IgD-negative memory B cell (primary cell): Measurements from ENCODE around the gene ITGA11. TPM values are rescaled to one million over a fixed set of nuclear protein-coding genes. Genes with fewer than 3 reads are reported as not detected.

Source experiments
- H3K27ac Mint-ChIP-seq, 3 donors: one replicate each; pipeline ENCODE4 v1.8.0; 2020 to 2022; ENCODE audit warnings: mild to moderate bottlenecking in 3 of 3, mixed read lengths in 3 of 3, moderate library complexity in 1 of 3
- H3K27me3 Mint-ChIP-seq: one replicate; pipeline ENCODE4 v1.8.0; 2021; ENCODE audit warnings: mixed read lengths
- H3K36me3 Mint-ChIP-seq: one replicate; pipeline ENCODE4 v1.8.0; 2020; ENCODE audit warnings: mild to moderate bottlenecking, mixed read lengths
- H3K4me1 Mint-ChIP-seq, 3 donors: one replicate each; pipeline ENCODE4 v1.8.0; 2020 to 2022; ENCODE audit warnings: mixed read lengths in 3 of 3, mild to moderate bottlenecking in 1 of 3
- H3K4me3 Mint-ChIP-seq, 4 donors: one replicate each; pipeline ENCODE4 v1.8.0; 2020 to 2022; ENCODE audit warnings: mild to moderate bottlenecking in 4 of 4, mixed read lengths in 4 of 4, moderate library complexity in 3 of 4
- H3K9me3 Mint-ChIP-seq, 3 donors: one replicate each; pipeline ENCODE4 v1.8.0; 2020 to 2021; ENCODE audit warnings: mixed read lengths in 3 of 3, mild to moderate bottlenecking in 1 of 3
- polyA plus RNA-seq: library from polyadenylated mRNA; unstranded; fragments of 300-500 nt; fragmentation: Illumina TruSeq; gene quantifications from one replicate; pipeline ENCODE4 v1.2.3, GENCODE V29; 2021

Gene ITGA11
- polyA plus RNA-seq, 1 donor from 2014 or later = not detected

- H3K27ac Mint-ChIP-seq = no peak overlapping the region
- no peak overlapping the region for H3K4me3 Mint-ChIP-seq
These were observed 129.2 kb downstream of the ITGA11 start for GRCh38 chr15:68302729-68303128.

GRCh38 chr15:68301301-68301700, 130.7 kb downstream of the ITGA11 start:
- Mint-ChIP-seq H3K36me3 (peaks cover 6% of the 10 kb centered on the region), H3K4me1 (peaks cover 13 to 18% (median 16%) of the 10 kb centered on the region in 3 donors), H3K9me3 (no peaks in the 10 kb centered on the region), H3K27ac (no peak overlapping the region), H3K27me3 (peaks cover 1% of the 10 kb centered on the region), H3K4me3 (no peak overlapping the region)

More at GRCh38 chr15:68302729-68303128, 129.2 kb downstream of the ITGA11 start:
- Mint-ChIP-seq H3K27me3 (peaks cover 5% of the 10 kb centered on the region), H3K9me3 (no peaks in the 10 kb centered on the region), H3K4me1 (peaks cover 15 to 21% (median 18%) of the 10 kb centered on the region in 3 donors), H3K36me3 (peaks cover 6% of the 10 kb centered on the region)

GRCh38 chr15:68300115-68300940, 131.6 kb downstream of the ITGA11 start:
- no peaks in the 10 kb centered on the region for H3K9me3 Mint-ChIP-seq
- peaks cover 10 to 16% (median 14%) of the 10 kb centered on the region in 3 donors for H3K4me1 Mint-ChIP-seq
- no peaks in the 10 kb centered on the region for H3K27me3 Mint-ChIP-seq
- H3K27ac Mint-ChIP-seq = peak overlapping the region in 1 of 3 donors; percentile 43
- no peak overlapping the region for H3K4me3 Mint-ChIP-seq
- H3K36me3 Mint-ChIP-seq = peaks cover 6% of the 10 kb centered on the region

GRCh38 chr15:68299436-68299835, 132.5 kb downstream of the ITGA11 start:
- peaks cover 10 to 18% (median 14%) of the 10 kb centered on the region in 3 donors for H3K4me1 Mint-ChIP-seq
- H3K9me3 Mint-ChIP-seq = no peaks in the 10 kb centered on the region
- peak overlapping the region in 2 of 3 donors; percentile 14 to 80 for H3K27ac Mint-ChIP-seq
- peaks cover 5% of the 10 kb centered on the region for H3K36me3 Mint-ChIP-seq
- H3K4me3 Mint-ChIP-seq = peak overlapping the region in 2 of 4 donors; percentile 21 to 90
- no peaks in the 10 kb centered on the region for H3K27me3 Mint-ChIP-seq

GRCh38 chr15:68298882-68299381, 133.0 kb downstream of the ITGA11 start:
- H3K27ac Mint-ChIP-seq = peak overlapping the region in 2 of 3 donors; percentile 14 to 84
- H3K4me3 Mint-ChIP-seq = peak overlapping the region; percentile 16 to 90 (median 81)
- H3K4me1 Mint-ChIP-seq = peaks cover 10 to 18% (median 14%) of the 10 kb centered on the region in 3 donors
- H3K36me3 Mint-ChIP-seq = peaks cover 3% of the 10 kb centered on the region
- H3K9me3 Mint-ChIP-seq = no peaks in the 10 kb centered on the region
- H3K27me3 Mint-ChIP-seq = no peaks in the 10 kb centered on the region

GRCh38 chr15:68298336-68298735, 133.6 kb downstream of the ITGA11 start:
- Mint-ChIP-seq H3K4me3 (peak overlapping the region in 3 of 4 donors; percentile 78 to 90 (median 84)), H3K9me3 (no peaks in the 10 kb centered on the region), H3K4me1 (peaks cover 10 to 22% (median 14%) of the 10 kb centered on the region in 3 donors), H3K27ac (peak overlapping the region; percentile 14 to 84 (median 63)), H3K36me3 (peaks cover 3% of the 10 kb centered on the region), H3K27me3 (no peaks in the 10 kb centered on the region)

GRCh38 chr15:68295014-68295805, 136.8 kb downstream of the ITGA11 start:
- no peaks in the 10 kb centered on the region for H3K27me3 Mint-ChIP-seq
- no peaks in the 10 kb centered on the region for H3K9me3 Mint-ChIP-seq
- peaks cover 3% of the 10 kb centered on the region for H3K36me3 Mint-ChIP-seq
- H3K27ac Mint-ChIP-seq = no peak overlapping the region
- no peak overlapping the region for H3K4me3 Mint-ChIP-seq
- peaks cover 14 to 27% (median 23%) of the 10 kb centered on the region in 3 donors for H3K4me1 Mint-ChIP-seq

DNA sequence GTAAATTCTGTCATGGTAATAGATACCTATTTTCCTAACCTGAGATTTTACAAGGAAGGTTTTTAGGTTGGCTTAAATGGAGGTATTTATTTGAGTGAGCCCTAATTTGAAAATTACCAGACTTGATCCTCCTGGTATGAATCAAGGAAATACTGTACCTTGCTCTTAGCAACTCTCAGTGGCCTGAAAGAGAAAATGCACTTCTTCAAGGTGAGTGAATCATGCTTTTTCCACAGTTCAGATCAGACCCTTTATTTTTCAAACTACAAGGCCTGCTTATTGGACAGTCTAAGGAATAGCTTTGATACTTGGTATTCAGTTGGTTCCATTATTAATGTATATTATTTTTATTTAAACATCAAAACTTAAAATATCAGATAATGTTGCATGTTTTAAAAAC, 139.0 kb downstream of the ITGA11 start:
- Mint-ChIP-seq H3K4me1 (peaks cover 9 to 23% (median 22%) of the 10 kb centered on the region in 3 donors), H3K27ac (no peak overlapping the region), H3K9me3 (no peaks in the 10 kb centered on the region), H3K36me3 (peaks cover 3% of the 10 kb centered on the region), H3K4me3 (no peak overlapping the region), H3K27me3 (no peaks in the 10 kb centered on the region)

GRCh38 chr15:68292157-68292781, 139.7 kb downstream of the ITGA11 start:
- H3K4me3 Mint-ChIP-seq = no peak overlapping the region
- peaks cover 3% of the 10 kb centered on the region for H3K36me3 Mint-ChIP-seq
- H3K27ac Mint-ChIP-seq = no peak overlapping the region
- no peaks in the 10 kb centered on the region for H3K27me3 Mint-ChIP-seq
- no peaks in the 10 kb centered on the region for H3K9me3 Mint-ChIP-seq
- H3K4me1 Mint-ChIP-seq = peaks cover 8 to 25% (median 22%) of the 10 kb centered on the region in 3 donors

GRCh38 chr15:68290715-68291114, 141.2 kb downstream of the ITGA11 start:
- H3K27ac Mint-ChIP-seq = no peak overlapping the region

GRCh38 chr15:68289621-68290352, 142.2 kb downstream of the ITGA11 start:
- Mint-ChIP-seq H3K9me3 (peaks cover 0 to 1% (median 0%) of the 10 kb centered on the region in 3 donors), H3K36me3 (peaks cover 6% of the 10 kb centered on the region), H3K4me1 (peaks cover 25 to 42% (median 28%) of the 10 kb centered on the region in 3 donors), H3K27ac (no peak overlapping the region), H3K4me3 (no peak overlapping the region), H3K27me3 (no peaks in the 10 kb centered on the region)

More at GRCh38 chr15:68290715-68291114, 141.2 kb downstream of the ITGA11 start:
- no peak overlapping the region for H3K4me3 Mint-ChIP-seq
- no peaks in the 10 kb centered on the region for H3K27me3 Mint-ChIP-seq
- peaks cover 3% of the 10 kb centered on the region for H3K36me3 Mint-ChIP-seq
- H3K9me3 Mint-ChIP-seq = no peaks in the 10 kb centered on the region
- H3K4me1 Mint-ChIP-seq = peaks cover 19 to 34% (median 20%) of the 10 kb centered on the region in 3 donors

DNA sequence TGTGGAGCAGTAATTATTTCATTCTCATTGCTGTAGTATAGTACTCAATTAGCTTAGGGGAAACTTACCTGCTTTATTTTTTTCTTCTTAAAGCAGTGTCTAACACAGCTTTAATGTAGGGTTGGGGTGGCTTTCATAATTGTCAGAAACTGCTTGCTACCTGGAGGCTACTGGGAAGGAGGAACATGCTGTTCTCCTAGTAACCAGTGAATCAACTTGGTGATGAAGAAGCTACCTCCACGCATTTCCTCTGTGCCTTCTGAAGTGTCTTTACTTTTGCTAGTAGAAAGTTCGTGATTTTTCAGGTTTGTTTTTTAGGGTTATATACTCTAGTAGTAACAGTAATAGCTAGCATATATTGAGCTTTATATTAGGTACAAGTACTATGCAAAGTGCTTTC, 142.9 kb downstream of the ITGA11 start:
- Mint-ChIP-seq H3K4me3 (no peak overlapping the region), H3K9me3 (peaks cover 0 to 1% (median 0%) of the 10 kb centered on the region in 3 donors), H3K27me3 (no peaks in the 10 kb centered on the region), H3K36me3 (peaks cover 7% of the 10 kb centered on the region), H3K27ac (no peak overlapping the region), H3K4me1 (peaks cover 30 to 42% (median 32%) of the 10 kb centered on the region in 3 donors)

DNA sequence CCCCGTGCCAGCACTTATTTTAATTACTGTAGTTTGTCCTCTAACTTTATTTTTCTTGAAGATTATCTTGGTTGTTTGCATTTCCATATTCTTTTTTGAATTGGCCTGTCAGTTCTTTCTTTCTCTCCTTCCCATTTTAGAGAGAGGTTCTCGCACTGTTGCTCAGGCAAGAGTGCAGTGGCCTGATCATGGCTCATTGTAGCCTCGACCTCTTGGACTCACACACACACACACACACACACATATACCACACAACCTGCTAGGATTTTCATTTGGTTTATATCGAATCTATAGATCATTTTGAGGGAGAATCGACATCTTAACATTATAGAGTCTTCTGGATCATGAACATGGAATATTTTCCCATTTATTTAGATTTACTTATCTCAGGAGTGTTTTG, 145.7 kb downstream of the ITGA11 start:
- H3K9me3 Mint-ChIP-seq = peaks cover 0 to 1% (median 0%) of the 10 kb centered on the region in 3 donors
- peak overlapping the region in 1 of 4 donors; percentile 55 for H3K4me3 Mint-ChIP-seq
- H3K27me3 Mint-ChIP-seq = no peaks in the 10 kb centered on the region
- H3K4me1 Mint-ChIP-seq = peaks cover 28 to 50% (median 41%) of the 10 kb centered on the region in 3 donors
- peak overlapping the region in 1 of 3 donors; percentile 7 for H3K27ac Mint-ChIP-seq
- peaks cover 5% of the 10 kb centered on the region for H3K36me3 Mint-ChIP-seq
